Skeletal muscle cell (primary cell): Measurements from ENCODE around the gene KIAA0825.
A peak's percentile ranks its signal among the peaks of the same experiment; 100 is the strongest.
"Not testable (repeated sequence)": the region's sequence is repeated elsewhere in the genome, so short reads cannot be mapped to it uniquely, and the experiment has no call there.

Experiments
- DNase-seq: peaks from one replicate; pipeline ENCODE4 v3.0.0-alpha.2; 2010; ENCODE audit warnings: low read depth
- H3K4me3 ChIP-seq: 2 replicates; pipeline ENCODE4 v1.5.1; 2011; ENCODE audit warnings: low read depth, mild to moderate bottlenecking, control low read depth, low read length, moderate library complexity

The KIAA0825 gene

DNA sequence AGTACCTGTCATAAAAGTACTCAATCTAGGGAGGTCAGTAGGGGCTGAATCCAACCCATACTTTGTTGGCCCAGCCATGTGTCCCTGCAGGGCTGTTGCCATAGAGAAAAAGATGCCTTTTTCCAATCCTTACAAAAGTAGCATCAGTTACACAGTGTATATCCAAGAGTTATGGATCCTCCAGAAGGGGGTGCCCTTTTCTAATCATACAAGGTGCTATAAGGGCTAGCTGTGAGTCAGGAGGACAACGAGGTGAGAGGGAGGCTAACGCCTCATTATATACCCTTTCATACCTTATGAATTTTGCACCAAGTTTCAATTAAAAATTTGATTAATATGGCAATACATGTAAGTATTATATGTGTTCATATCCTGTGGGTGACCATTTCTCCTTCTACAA lies 4.8 kb downstream of the KIAA0825 start:
- H3K4me3 ChIP-seq, result no peak overlapping the region
- no peak for DNase-seq

DNA sequence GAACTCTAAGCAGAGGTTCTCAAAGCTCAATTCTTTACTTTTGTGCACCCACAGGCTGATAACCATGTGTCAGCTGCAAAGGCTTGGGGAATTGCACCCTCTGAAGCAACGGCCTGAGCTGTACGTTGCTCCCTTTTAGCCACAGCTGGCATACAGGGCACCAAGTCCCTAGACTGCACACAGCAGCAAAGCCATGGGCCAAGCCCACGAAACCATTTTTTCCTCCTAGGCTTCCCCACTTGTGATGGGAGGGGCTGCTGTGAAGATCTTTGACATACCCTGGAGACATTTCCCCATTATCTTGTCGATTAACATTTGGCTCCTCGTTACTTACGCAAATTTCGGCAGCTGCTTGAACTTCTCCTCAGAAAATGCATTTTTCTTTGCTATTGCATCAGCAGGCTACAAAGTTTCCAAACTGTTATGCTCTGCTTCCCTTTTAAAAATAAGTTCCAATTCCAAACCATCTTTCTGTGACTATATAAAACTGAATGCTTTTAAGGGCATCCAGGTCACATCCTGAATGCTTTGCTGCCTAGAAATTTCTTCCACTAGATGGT lies 23.0 kb downstream of the KIAA0825 start:
- DNase-seq, result no peak
- H3K4me3 ChIP-seq, result no peak overlapping the region

DNA sequence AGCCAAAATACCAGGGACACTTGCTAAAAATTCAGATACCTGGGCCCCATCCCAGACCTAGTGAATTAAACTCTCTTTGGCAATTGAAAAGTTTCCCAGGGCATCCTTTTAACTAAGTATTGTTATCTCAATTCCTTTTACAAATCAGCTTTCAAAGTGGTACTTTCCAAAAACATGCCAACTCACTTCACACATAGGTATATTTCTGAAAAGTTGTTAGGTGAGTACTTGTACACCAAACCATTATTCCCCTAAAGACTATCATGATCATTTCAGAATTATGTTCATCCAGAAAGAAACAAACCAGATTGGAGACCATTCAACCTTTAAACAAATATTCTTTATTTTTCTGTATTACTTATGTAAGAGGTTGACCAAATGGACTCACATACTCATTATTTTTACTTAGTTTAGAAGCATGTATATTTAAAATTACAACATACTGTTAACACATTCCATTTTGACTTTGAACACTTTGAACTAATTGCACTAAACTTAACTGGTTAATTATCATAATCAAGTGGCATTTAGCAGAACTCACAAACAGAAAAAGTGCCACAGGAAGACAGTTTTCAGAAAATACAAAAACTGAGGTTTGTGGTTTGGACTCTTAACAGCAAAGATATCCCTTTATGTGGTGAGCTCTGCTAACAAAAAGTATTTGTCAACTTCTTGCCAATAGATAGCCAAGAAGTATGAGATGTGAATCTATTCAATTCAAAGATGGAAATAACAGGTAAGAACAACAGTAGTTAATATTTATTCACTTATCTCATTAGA lies 40.7 kb downstream of the KIAA0825 start:
- H3K4me3 ChIP-seq, result no peak overlapping the region

DNA sequence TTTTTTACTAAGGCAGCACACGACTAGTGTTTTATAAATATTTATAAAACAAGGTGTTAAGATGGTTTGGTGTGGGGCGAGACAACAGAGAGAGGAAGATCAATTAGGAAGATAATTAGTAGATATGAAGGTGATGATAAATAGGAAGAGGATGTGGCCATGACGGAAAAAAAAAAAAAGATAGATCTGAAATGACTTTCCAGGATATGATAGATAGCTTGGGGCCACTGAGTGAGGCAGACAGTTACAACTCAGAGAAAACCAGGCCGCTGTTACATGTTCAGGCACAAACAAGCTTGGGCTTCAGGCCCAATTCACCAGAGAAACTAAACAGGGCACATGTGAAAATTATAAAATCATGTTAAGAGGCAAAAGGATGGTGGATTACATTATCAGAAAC lies 43.2 kb downstream of the KIAA0825 start:
- DNase-seq, result no peak
- H3K4me3 ChIP-seq, result no peak overlapping the region

More for the DNA sequence above, 40.7 kb downstream of the KIAA0825 start:
- no peak for DNase-seq

DNA sequence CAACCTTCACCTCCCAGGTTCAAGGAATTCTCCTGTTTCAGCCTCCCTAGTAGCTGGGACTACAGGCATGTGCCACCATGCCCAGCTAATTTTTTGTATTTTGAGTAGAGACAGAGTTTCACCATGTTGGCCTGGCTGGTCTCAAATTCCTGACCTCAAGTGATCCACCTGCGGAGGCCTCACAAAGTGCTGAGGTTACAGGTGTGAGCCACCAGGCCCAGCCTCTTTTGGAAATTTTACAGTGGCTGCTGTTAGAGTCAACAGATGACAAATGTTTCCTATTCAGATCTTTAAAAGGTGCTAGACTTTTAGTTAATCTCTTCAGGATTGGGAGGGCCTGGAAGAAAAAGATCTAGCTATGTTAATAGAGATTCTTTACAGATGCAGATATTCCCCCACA lies 45.1 kb downstream of the KIAA0825 start:
- not testable (repeated sequence) for H3K4me3 ChIP-seq, DNase-seq

DNA sequence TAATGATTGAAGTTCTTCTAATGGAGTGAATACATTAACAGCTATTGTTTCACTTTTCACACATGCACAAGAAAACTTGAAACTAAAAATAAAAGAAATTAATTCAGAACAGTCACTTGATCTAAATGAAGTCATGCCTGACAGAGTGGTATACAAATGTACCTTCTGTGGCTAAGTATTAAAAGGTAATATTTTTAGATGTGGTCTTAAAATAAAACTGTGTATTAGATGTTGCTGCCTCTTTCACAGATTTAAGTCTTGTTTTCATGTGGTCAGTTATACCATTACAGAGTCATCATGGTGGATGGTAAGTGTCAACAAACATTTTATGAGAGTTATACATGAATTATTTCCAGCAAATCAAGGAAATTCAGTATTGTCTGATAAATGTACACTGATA lies 47.0 kb downstream of the KIAA0825 start:
- no peak for DNase-seq
- no peak overlapping the region for H3K4me3 ChIP-seq

DNA sequence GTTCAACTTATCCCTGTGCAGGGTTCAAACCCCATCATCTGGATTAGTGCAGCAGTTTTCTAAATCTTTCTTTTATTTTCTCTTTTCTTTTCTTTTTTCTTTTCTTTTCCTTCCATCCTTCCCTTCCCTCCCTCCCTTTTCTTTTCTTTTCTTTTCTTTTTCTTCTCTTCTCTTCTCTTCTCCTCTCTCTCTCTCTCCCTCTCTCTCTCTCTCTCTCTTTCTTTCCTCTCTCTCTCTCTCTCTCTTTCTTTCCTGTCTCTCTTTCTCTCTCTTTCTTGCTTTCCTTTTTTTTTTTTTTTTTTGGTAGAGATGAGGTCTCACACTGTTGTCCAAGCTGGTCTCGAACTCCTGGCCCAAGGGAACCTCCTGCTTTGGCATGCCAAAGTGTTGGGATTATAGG lies 53.6 kb downstream of the KIAA0825 start:
- no peak overlapping the region for H3K4me3 ChIP-seq
- DNase-seq, result no peak

DNA sequence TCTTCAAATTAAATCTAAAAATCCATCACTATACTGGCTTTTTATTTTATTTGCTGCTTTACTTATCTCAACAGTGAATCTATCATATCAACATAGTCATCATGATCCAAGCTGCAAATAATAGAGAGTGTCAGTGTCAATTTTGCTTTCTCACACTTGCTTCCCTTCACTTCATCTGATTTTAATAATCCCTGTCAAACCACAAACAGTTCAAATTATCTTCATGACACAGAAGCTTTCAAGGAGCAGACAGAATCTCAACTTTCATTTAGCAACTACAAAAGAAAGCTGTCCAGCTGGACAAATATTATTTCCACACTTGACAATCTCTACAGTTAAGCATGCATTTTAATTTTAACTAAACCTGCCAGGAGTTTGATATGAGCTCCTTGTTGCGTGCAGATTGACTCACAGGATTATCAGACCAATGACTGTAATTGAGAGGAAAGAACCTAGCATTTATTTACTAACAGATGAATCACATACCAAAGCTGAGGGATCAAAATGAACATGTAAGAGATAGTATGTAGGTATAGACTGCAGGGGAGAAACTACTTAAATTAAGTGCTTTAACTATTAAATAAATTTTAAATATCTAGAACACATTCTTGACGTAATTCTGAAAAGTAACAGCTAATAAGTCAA lies 56.0 kb downstream of the KIAA0825 start:
- no peak for DNase-seq
- H3K4me3 ChIP-seq, result no peak overlapping the region

DNA sequence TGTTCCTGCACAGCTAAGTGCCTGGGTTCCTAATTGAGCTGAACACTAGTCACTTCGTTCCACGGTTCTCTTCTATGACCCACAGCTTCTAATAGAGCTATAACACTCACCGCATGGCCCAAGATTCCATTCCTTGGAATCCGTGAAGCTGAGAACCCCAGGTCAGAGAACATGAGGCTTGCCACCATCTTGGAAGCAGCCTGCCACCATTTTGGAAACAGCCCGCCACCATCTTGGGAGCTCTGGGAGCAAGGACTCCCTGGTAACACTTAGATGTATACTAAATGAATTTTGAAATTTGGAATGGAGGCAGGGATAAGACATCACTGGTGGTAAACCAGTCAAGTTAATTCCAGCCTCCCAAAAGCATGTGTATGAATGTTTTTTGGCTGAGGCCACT lies 60.4 kb downstream of the KIAA0825 start:
- DNase-seq, result no peak
- no peak overlapping the region for H3K4me3 ChIP-seq

DNA sequence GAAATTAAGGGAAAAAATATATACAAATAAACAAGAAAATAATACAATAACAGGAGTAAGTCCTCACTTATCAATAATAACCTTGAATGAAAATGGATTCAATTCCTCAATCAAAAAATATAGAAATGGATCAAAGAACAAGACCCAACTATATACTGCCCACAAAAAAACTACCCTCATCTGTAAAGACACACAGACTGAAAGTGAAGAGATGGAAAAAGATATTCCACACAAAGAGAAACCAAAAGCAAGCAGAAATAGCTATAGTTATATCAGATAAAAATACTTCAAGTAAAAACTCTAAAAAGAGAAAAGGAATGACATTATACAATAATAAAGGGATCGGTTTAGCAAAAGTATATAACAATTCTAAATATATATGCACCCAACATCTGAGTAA lies 66.5 kb downstream of the KIAA0825 start:
- no peak for DNase-seq
- no peak overlapping the region for H3K4me3 ChIP-seq

DNA sequence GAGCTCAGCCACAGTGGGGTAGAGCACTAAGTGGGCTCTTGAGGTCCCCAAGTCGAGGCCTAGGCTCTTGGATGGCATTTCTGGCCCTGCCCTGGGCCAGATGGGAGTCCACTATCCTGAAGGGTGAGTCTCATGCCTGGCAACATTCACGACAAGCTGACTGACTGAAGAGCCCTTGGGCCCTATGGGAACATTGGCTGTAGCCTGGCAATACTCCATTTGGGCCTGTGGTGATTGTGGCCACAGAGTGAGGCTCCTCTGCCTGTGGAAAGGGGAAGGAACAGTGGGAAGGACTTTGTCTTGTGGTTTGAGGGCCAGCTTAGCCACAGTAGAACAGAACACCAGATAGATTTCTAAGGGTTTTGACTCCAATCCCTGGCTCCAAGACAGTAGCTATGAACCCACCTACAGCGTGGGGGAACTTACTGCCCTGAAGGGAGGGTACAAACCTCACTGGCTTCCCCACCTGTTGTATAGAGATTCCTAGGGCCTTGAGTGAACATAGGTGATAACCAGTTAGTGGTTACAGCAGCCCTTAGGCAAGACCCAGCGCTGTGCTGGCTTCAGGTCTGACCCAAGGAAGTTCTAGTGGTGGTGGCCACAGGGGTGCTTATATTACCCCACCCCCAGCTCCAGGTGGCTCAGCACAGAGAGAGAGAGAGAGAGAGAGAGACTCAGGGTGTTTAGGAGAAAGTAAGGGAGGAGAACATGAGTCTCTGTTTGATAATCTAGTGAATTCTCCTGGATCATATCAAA lies 72.4 kb downstream of the KIAA0825 start:
- no peak for DNase-seq
- no peak overlapping the region for H3K4me3 ChIP-seq

DNA sequence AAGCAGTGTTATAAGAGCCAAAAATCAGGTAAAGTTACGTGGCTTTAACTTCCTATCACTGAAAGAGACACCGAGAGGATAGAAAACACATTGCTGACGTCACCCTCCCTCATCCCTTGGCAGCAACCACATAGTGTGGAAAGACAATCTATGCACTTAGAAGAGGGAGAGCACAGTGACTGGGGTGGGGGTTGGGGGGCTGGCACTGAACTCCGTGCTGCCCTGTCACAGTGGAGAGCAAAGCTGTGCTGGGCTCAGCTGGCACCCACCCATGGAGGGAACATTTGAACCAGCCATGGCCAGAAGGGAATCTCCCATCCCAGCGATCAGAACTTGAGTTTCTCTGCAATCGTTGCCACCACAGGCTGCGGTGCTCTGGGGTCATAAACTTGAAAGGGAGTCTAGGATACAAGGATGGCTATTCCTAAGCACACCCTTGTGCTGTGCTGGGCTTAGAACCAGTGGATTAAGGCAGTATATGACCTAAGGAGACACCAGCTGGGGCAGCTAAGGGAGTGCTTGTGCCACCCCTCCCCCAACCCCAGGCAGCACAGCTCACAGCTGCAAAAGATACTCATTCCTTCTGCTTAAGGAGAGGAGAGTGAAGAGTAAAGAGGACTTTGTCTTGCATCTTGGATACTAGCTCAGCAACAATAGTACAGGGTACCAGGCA lies 73.4 kb downstream of the KIAA0825 start:
- no peak for DNase-seq
- H3K4me3 ChIP-seq, result no peak overlapping the region

DNA sequence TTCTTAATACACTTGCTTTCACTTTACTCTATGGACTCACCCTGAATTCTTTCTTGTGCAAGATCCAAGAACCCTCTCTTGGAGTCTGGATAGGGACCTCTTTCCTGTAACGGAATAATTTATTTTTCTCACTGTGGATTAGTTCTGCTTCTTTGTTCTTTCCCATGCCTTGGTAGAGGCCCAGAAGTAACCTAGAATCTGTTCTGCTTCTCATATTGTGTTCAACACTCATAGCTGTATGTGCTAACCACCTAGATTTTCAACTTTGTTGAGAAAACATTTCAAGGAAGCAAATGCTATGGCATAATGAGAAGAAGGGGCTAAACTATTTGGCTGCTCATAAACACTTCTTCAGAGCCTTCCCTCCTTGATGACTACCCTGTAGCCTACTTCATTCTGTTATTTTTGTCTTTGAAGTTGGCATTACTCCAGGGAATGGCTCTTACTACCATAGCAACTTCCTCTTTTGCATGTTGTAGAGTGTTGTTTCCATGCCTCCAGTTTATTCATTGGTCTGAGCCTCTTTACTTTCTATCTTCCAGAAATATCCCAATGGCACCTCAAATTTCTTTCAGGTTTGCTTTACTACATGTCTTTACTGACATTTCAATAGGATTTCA lies 74.3 kb downstream of the KIAA0825 start:
- no peak overlapping the region for H3K4me3 ChIP-seq
- DNase-seq, result peak; percentile 83

DNA sequence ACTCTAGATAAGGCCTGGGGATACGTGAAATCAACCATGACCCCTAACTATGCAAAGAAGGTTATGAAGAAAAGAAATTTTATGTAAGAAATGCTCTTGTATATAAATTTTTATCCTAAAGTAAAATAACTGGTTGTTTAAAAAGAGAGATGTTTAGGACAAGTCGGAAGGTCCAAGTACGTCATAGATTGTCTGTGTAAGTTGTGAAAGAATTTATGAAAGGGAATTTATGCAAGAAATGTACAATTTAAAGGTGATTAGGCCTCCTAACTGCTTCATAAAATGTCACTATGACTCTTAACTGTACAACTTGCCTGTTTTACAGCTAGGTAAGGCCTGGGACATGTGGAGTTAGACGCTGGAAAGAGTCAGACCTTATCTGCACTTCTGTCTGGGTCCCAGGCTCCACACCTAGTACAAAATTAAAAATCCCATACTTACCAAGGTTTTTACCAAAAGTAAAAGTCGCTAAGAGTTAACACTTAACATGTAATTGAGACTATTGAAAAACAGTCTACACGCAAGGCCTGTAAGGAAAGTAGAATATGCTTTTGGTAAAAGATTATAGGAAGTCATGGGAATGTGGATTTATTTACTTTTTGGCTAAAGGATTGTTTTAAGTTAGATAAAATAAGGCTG lies 77.4 kb downstream of the KIAA0825 start:
- DNase-seq, result no peak
- no peak overlapping the region for H3K4me3 ChIP-seq

DNA sequence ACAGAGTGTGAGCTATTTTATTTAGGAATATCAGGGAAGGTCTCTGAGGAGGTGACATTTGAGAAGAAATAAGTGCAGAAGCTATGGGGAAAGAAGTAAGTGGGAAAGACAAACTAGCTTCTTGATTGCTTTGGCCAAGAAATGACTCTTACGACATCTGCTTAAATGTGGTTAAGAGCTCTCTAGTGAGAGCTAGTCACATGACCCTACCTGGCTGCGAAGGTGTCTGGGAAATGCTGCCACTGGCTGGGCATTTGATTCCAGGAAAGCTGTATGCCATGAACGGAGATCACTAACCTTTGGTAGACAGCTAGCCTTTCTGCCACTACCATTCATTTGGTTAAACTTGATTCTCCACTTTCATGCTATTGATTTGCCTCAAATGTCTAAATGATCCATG lies 80.1 kb downstream of the KIAA0825 start:
- DNase-seq, result no peak
- H3K4me3 ChIP-seq, result no peak overlapping the region

DNA sequence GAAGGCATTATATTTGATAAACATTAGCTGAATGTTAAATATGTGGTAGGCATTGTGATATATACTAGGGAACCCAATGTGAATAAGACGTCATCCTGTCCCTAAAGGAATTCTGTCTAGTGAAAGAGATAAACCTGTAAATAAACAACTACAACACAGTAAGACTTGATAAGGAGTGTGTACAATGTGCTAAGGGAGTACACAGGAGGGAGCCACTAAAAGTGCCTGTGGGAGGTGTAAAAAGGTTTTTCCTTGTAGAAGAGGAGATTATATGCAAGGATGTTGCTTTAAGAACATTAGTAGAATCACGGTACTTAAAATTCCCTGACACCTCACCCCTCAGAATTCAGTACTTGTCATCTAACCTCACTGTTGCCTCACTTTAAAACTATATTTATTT lies 91.7 kb downstream of the KIAA0825 start:
- DNase-seq, result no peak
- no peak overlapping the region for H3K4me3 ChIP-seq

DNA sequence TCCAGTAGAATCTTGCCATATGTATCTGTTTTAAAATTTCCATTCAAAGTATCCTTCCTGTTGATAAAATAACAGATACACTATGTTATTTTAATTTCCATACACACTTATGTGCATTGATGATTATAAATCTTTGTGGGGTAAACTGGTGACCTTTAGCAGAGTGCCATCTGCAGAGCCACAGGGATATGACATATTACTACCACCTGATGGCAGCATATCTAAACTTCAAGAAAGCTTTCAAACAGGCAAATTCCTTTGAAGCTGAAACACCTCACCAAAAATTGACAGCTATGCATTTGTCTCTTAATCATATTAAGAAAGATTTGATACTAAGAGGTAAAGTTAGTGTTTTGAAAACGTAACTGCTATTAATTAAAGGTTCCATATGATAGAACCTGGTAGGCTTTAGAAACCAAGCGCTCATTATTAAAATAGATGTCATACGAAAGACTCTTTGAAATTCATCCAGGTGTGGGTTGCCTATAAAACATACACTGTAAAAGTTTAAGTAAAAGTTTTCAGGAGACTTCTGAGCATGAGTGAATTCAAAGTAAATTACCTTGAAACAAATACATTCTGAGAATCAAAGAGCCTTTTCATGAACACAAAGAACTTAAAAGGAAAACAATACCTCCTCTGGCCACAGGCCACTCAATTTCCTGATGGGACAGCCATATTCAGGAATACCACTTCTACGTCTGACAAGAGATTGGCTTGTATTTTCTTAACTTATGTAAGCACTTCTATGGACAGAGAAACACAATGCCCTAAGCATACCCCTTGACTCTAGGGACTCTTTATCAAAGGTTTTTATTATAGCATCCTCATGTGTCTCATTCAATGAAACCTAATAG lies 93.3 kb downstream of the KIAA0825 start:
- no peak for DNase-seq
- no peak overlapping the region for H3K4me3 ChIP-seq

DNA sequence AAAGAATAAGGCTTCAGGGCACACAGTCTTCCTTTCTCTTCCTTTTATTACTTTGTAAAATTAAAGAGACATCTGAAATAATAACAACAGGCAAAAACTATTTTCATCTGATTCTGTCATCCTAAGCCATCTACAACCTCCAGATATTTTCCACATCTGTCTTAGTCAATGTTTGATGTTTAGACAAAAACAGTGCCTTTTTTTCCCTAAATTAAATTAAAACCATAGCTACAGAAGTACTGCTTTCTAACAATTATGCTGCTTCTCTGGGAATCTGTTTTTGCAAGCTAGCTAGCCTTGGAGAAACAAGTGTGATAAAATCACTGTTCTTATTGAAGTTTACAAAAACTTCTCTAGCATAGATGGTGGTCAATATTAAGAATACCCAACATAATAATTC lies 95.4 kb downstream of the KIAA0825 start:
- no peak for DNase-seq
- H3K4me3 ChIP-seq, result no peak overlapping the region
